Measurements from ENCODE around the gene CACNA1C. TPM values are rescaled to one million over a fixed set of nuclear protein-coding genes. Genes with fewer than 3 reads are reported as not detected.

The CACNA1C gene
- polyA plus RNA-seq, 4 donors, result 0.67 to 2.5 (median 2.0) TPM

DNA sequence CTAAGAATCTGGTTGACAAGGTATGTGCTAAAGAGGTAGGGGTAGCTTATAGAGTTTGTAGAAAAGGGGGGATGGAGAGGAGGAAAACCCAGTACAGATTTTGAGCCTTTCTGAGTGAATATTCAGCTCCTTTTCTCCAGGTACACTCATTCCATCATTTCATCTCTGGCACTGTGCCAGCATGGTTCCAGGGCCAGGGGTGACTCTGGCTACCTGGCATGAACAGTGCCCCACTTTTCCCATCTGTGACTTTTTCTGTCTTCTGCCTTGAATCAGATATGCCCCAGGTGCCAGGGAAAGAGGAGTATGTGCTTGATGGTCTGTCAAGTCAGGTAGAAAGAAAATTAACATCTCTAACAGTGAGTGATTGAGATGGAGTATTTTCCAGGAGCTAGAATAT is 175.7 kb downstream of the CACNA1C start:
- Histone ChIP-seq H3K4me1 (ENCODE audit: control insufficient read depth in 3 of 3, insufficient read depth in 2 of 3, low read depth in 1 of 3, low read length in 2 of 3) (peaks cover 0 to 4% (median 3%) of the 10 kb centered on the region in 3 donors), H3K4me3 (ENCODE audit: low read depth in 1 of 3, low read length in 3 of 3) (no peak overlapping the region), H3K27me3 (ENCODE audit: control insufficient read depth in 3 of 3, insufficient read depth in 3 of 3, low read length in 3 of 3) (no peaks in the 10 kb centered on the region), H3K9me3 (ENCODE audit: control insufficient read depth in 2 of 2, insufficient read depth in 1 of 2, low read depth in 1 of 2, low read length in 1 of 2) (no peaks in the 10 kb centered on the region), H3K36me3 (ENCODE audit: control insufficient read depth in 3 of 3, insufficient read depth in 2 of 3, low read depth in 1 of 3, low read length in 3 of 3) (no peaks in the 10 kb centered on the region), H3K27ac (ENCODE audit: low read depth in 1 of 3, low read length in 2 of 3) (no peak overlapping the region)
- no peak for FAIRE-seq
- DNase-seq, result no peak

DNA sequence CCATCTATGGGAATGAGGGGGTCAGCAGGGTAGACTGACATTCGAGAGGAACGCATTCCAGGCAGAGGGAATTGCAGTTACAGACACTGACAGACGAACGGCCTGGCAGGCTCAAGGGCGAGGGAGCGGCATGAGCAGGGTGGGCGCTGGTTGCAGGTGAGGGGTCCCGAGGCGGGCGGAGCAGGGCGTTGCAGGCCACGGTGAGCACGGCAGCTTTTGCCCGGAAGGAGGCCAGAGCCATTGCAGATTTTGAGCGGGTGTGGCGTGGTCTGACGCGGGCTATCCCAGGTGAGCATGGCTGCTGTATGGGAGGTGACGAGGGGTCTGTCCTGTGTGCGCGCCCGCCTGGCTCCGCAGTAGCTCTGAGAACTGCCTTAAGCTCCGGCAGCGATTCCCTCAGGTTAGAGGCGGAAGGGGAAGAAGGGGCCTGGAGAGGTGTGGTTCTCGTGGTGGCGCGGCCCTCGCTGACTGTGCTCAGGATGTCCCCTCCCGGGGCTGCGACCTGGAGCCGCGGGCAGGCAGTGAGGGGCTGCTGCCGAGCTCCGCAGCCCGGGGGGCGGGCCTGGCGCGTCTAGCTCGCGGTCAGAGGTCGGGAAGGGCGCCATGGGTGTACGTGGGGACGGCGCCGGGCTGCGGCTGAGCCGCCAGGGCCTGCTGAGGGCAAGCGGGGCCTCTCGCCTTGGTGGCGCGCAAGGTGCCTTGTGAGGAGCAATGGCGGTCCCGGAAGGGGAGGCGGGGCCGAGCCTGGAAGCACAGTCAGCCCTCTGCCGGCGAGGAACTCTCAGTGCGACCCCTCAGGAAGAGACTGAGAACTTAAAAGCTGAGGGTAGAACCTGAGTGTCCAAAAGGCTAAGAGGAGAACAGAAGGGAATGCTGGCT is 177.1 kb downstream of the CACNA1C start:
- Histone ChIP-seq H3K9me3 (ENCODE audit: control insufficient read depth in 2 of 2, insufficient read depth in 1 of 2, low read depth in 1 of 2, low read length in 1 of 2) (no peaks in the 10 kb centered on the region), H3K4me1 (ENCODE audit: control insufficient read depth in 3 of 3, insufficient read depth in 2 of 3, low read depth in 1 of 3, low read length in 2 of 3) (peaks cover 0 to 4% (median 3%) of the 10 kb centered on the region in 3 donors), H3K27me3 (ENCODE audit: control insufficient read depth in 3 of 3, insufficient read depth in 3 of 3, low read length in 3 of 3) (no peaks in the 10 kb centered on the region), H3K27ac (ENCODE audit: low read depth in 1 of 3, low read length in 2 of 3) (no peak overlapping the region), H3K36me3 (ENCODE audit: control insufficient read depth in 3 of 3, insufficient read depth in 2 of 3, low read depth in 1 of 3, low read length in 3 of 3) (no peaks in the 10 kb centered on the region), H3K4me3 (ENCODE audit: low read depth in 1 of 3, low read length in 3 of 3) (peak overlapping the region in 1 of 3 donors; percentile 12)
- DNase-seq (peak in 1 of 2 donors; percentile 37), FAIRE-seq (no peak)
- 67 to 87% (median 81%) methylated on average over 58 to 61 of the region's 61 CpGs for WGBS, 3 donors

DNA sequence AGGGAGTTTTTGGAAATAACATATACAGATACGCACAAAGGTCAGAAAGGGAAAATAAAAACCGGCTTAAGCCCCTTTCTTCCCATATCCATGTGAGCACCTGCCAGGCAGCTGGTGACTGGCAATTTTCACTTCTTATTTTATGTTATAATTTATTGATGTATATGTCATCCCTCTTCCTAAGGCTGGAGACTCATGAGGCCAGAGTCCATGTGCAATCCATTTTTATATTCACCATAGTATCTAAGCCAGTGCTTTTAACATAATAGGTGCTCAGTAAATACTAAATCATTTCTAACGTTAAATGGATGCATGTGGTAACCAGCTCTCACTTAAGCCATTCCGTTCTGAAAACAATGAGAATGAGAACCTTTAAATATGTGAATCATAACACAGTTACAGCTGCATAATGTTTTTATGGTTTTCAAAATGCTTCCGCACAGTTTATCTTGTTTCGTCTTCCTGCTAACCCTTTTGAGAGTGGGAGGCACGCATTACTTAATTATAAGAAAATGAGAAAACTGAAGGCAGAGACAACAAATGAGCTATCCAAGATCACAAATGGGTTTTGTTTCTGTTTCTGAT is 178.3 kb downstream of the CACNA1C start:
- no peak for DNase-seq
- Histone ChIP-seq H3K4me3 (ENCODE audit: low read depth in 1 of 3, low read length in 3 of 3) (no peak overlapping the region), H3K9me3 (ENCODE audit: control insufficient read depth in 2 of 2, insufficient read depth in 1 of 2, low read depth in 1 of 2, low read length in 1 of 2) (no peaks in the 10 kb centered on the region), H3K27ac (ENCODE audit: low read depth in 1 of 3, low read length in 2 of 3) (no peak overlapping the region), H3K4me1 (ENCODE audit: control insufficient read depth in 3 of 3, insufficient read depth in 2 of 3, low read depth in 1 of 3, low read length in 2 of 3) (peaks cover 0 to 4% (median 3%) of the 10 kb centered on the region in 3 donors), H3K27me3 (ENCODE audit: control insufficient read depth in 3 of 3, insufficient read depth in 3 of 3, low read length in 3 of 3) (no peaks in the 10 kb centered on the region), H3K36me3 (ENCODE audit: control insufficient read depth in 3 of 3, insufficient read depth in 2 of 3, low read depth in 1 of 3, low read length in 3 of 3) (no peaks in the 10 kb centered on the region)
- FAIRE-seq, result no peak
- WGBS, 3 donors, result 70 to 84% (median 83%) methylated on average over 7 of the region's 7 CpGs

DNA sequence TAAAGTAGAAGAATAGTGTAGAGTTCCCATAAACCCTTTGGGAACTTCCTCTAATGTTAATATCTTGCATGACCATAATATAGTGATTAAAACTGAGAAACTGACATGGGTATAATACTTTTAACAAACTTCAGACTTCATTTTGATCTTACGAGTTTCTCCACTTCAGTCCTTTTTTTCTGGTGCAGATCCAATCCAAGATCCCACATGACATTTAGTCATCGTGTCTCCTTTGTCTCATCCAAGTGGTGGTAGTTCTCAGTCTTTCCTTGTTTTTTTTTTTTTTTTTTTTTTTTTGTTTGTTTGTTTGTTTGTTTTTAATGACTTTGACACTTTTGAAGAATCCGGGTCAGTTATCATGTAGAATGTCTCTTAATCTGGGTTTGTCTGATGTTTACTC is 179.2 kb downstream of the CACNA1C start:
- 71 to 74% (median 73%) methylated on average over 3 of the region's 3 CpGs for WGBS, 3 donors
- no peaks in the 10 kb centered on the region for H3K36me3 ChIP-seq (ENCODE audit: control insufficient read depth in 3 of 3, insufficient read depth in 2 of 3, low read depth in 1 of 3, low read length in 3 of 3)
- FAIRE-seq, result no peak
- H3K27me3 ChIP-seq (ENCODE audit: control insufficient read depth in 3 of 3, insufficient read depth in 3 of 3, low read length in 3 of 3), result no peaks in the 10 kb centered on the region
- DNase-seq, result no peak
- H3K9me3 ChIP-seq (ENCODE audit: control insufficient read depth in 2 of 2, insufficient read depth in 1 of 2, low read depth in 1 of 2, low read length in 1 of 2), result no peaks in the 10 kb centered on the region
- H3K4me3 ChIP-seq (ENCODE audit: low read depth in 1 of 3, low read length in 3 of 3), result no peak overlapping the region
- H3K4me1 ChIP-seq (ENCODE audit: control insufficient read depth in 3 of 3, insufficient read depth in 2 of 3, low read depth in 1 of 3, low read length in 2 of 3), result peaks cover 0 to 4% (median 3%) of the 10 kb centered on the region in 3 donors
- H3K27ac ChIP-seq (ENCODE audit: low read depth in 1 of 3, low read length in 2 of 3), result no peak overlapping the region

DNA sequence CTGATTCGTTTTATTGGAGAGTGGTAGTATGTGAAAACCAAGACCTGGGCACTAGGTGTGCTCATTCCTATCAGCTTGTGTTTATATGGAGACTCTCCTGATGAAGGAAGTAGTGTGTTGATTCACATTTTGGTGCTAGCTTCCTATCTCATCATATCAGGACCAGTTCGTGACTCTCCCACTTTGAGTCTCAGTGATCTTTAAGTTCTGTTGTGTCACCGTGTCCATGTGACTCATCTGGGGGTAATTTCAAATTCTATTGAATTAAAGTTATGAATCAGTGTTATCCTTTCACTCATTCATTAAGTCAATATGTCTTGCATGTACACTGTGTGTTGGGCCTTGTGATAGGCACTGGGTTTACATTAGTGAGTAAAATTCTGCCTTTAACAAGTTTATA is 180.2 kb downstream of the CACNA1C start:
- peaks cover 0 to 4% (median 3%) of the 10 kb centered on the region in 3 donors for H3K4me1 ChIP-seq (ENCODE audit: control insufficient read depth in 3 of 3, insufficient read depth in 2 of 3, low read depth in 1 of 3, low read length in 2 of 3)
- H3K9me3 ChIP-seq (ENCODE audit: control insufficient read depth in 2 of 2, insufficient read depth in 1 of 2, low read depth in 1 of 2, low read length in 1 of 2), result no peaks in the 10 kb centered on the region
- 60 to 76% (median 62%) methylated on average over 3 of the region's 3 CpGs for WGBS, 3 donors
- no peak overlapping the region for H3K27ac ChIP-seq (ENCODE audit: low read depth in 1 of 3, low read length in 2 of 3)
- FAIRE-seq, result no peak
- H3K4me3 ChIP-seq (ENCODE audit: low read depth in 1 of 3, low read length in 3 of 3), result no peak overlapping the region
- no peaks in the 10 kb centered on the region for H3K36me3 ChIP-seq (ENCODE audit: control insufficient read depth in 3 of 3, insufficient read depth in 2 of 3, low read depth in 1 of 3, low read length in 3 of 3)
- no peaks in the 10 kb centered on the region for H3K27me3 ChIP-seq (ENCODE audit: control insufficient read depth in 3 of 3, insufficient read depth in 3 of 3, low read length in 3 of 3)
- DNase-seq, result no peak

DNA sequence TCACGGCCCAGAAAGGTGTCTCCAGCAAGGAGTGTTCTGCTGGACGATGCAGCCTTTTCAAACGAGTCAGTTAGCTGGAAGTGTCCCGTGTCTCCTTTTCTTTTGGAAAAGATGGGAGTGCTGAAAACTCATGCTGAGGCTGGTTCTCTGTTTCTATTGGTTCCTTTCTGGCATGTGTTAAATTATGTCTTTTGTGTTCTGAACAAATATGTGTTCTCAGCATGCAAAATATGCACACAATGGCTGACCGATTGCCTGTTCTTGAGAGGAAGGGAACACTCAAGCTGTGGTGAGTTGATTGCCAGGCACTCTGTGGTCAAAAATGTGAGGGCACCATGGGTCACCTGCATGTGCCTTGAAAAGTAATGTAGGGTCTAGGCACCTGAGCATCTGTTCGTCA is 181.3 kb downstream of the CACNA1C start:
- no peak overlapping the region for H3K4me3 ChIP-seq (ENCODE audit: low read depth in 1 of 3, low read length in 3 of 3)
- DNase-seq, result no peak
- no peak overlapping the region for H3K27ac ChIP-seq (ENCODE audit: low read depth in 1 of 3, low read length in 2 of 3)
- peaks cover 0 to 4% (median 3%) of the 10 kb centered on the region in 3 donors for H3K4me1 ChIP-seq (ENCODE audit: control insufficient read depth in 3 of 3, insufficient read depth in 2 of 3, low read depth in 1 of 3, low read length in 2 of 3)
- no peaks in the 10 kb centered on the region for H3K9me3 ChIP-seq (ENCODE audit: control insufficient read depth in 2 of 2, insufficient read depth in 1 of 2, low read depth in 1 of 2, low read length in 1 of 2)
- peaks cover 0 to 2% (median 0%) of the 10 kb centered on the region in 3 donors for H3K27me3 ChIP-seq (ENCODE audit: control insufficient read depth in 3 of 3, insufficient read depth in 3 of 3, low read length in 3 of 3)
- no peak for FAIRE-seq
- 84 to 95% (median 90%) methylated on average over 6 of the region's 6 CpGs for WGBS, 3 donors
- no peaks in the 10 kb centered on the region for H3K36me3 ChIP-seq (ENCODE audit: control insufficient read depth in 3 of 3, insufficient read depth in 2 of 3, low read depth in 1 of 3, low read length in 3 of 3)

DNA sequence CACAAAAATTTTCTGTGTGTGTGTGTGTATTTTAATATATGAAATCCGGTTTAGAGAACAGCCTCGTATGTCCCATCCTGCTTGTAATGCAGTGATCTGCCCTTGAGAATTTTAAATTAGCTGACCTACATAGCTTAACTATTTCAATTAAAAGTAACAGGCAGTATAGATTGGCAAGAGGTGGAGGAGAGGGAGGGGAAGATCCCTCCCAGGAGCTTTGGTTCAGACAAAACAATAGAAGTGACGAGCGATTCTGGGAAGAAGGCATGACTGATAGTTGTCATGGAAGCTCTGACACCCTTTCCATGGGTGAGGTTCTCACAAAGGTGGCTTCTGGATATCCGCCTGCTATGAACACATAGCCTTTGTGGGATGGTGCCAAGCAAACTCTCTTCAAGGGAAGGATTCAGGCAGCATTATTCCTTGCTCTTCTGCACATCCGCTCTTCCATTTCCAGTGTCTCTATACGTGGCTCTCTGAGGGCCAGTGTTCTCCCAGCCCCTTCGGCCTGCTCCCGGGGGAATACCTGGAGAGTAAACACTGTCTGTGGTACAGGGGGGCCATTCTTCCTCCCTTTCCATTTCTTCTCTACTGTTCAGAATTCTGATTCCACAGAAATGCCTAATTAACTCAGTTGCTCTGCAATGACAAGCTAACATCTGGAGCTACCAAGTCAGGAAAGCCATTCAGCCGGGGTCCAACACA is 182.0 kb downstream of the CACNA1C start:
- Histone ChIP-seq H3K9me3 (ENCODE audit: control insufficient read depth in 2 of 2, insufficient read depth in 1 of 2, low read depth in 1 of 2, low read length in 1 of 2) (no peaks in the 10 kb centered on the region), H3K4me1 (ENCODE audit: control insufficient read depth in 3 of 3, insufficient read depth in 2 of 3, low read depth in 1 of 3, low read length in 2 of 3) (peaks cover 0 to 4% (median 3%) of the 10 kb centered on the region in 3 donors), H3K27ac (ENCODE audit: low read depth in 1 of 3, low read length in 2 of 3) (no peak overlapping the region), H3K36me3 (ENCODE audit: control insufficient read depth in 3 of 3, insufficient read depth in 2 of 3, low read depth in 1 of 3, low read length in 3 of 3) (no peaks in the 10 kb centered on the region), H3K4me3 (ENCODE audit: low read depth in 1 of 3, low read length in 3 of 3) (no peak overlapping the region), H3K27me3 (ENCODE audit: control insufficient read depth in 3 of 3, insufficient read depth in 3 of 3, low read length in 3 of 3) (peaks cover 0 to 2% (median 0%) of the 10 kb centered on the region in 3 donors)
- no peak for DNase-seq
- FAIRE-seq, result no peak
- WGBS, 3 donors, result 86 to 92% (median 90%) methylated on average over 10 of the region's 10 CpGs

DNA sequence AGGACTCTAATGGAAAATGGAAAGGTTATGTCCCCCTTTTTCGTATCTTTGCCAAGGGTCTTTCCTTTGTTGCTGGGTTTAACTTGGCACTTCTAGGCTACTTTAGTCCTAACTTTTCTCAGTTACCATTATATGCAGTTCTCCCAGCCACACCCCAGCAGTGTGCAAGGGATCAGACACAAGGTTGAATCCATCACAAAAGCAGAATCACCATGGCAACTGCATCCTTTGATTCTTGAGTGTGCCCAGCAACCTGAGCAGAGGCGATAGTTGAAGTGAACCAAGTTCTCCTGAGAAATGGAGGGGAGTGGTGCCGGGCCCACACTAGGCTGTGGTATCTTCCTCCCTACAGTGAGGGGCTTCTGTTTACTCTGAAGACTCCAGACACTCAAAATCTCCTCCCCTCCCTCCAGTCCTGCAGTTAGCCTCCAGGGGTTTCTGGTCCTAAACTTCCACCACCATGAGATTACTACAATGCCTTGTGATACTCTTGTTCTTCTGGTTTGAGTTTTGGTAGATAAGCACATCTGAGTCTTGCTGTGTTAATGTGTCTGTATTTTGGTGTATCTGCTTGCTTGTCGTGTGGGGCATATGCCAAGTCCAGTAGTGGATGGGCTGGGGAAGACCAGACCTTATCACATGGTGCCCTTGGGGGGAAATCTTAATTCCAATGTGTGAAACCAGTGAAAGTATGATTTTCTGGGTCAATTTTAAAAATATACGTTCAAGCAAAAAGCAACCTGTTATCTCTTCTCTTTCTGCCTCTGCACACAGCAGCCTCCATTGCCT is 183.9 kb downstream of the CACNA1C start:
- Histone ChIP-seq H3K9me3 (ENCODE audit: control insufficient read depth in 2 of 2, insufficient read depth in 1 of 2, low read depth in 1 of 2, low read length in 1 of 2) (no peaks in the 10 kb centered on the region), H3K27me3 (ENCODE audit: control insufficient read depth in 3 of 3, insufficient read depth in 3 of 3, low read length in 3 of 3) (peaks cover 0 to 2% (median 0%) of the 10 kb centered on the region in 3 donors), H3K36me3 (ENCODE audit: control insufficient read depth in 3 of 3, insufficient read depth in 2 of 3, low read depth in 1 of 3, low read length in 3 of 3) (no peaks in the 10 kb centered on the region), H3K4me3 (ENCODE audit: low read depth in 1 of 3, low read length in 3 of 3) (no peak overlapping the region), H3K4me1 (ENCODE audit: control insufficient read depth in 3 of 3, insufficient read depth in 2 of 3, low read depth in 1 of 3, low read length in 2 of 3) (peaks cover 0 to 3% (median 0%) of the 10 kb centered on the region in 3 donors), H3K27ac (ENCODE audit: low read depth in 1 of 3, low read length in 2 of 3) (no peak overlapping the region)
- WGBS, 3 donors, result 79 to 83% (median 80%) methylated on average over 5 of the region's 5 CpGs
- FAIRE-seq (no peak), DNase-seq (no peak)
